GM12878 (cell line): ENCODE results near the gene C20orf202. TPM values are rescaled to one million over a fixed set of nuclear protein-coding genes. Genes with fewer than 3 reads are reported as not detected.

Experiments
- ATAC-seq: fragments of 200-7000 bp; cut with Tn5 transposase; 3 replicates; pipeline ENCODE4 v1.9.1; 2020; ENCODE audit warnings: mild to moderate bottlenecking, moderate library complexity
- BruUV-seq: library from RNA; stranded (reverse); fragments of 400-500 nt; replicated peaks from 2 replicates; lab custom pipeline; 2021; lab: Mats Ljungman, UMichigan
- CTCF ChIA-PET: fragments of 300-600 bp; sonication (Branson Sonifier 250); formaldehyde crosslinking; extraction: SDS; loops from one replicate; lab custom pipeline; 2021; ENCODE audit warnings: inconsistent platforms; lab: Yijun Ruan, JAX
- POLR2A ChIA-PET: fragments of 350-600 bp; formaldehyde crosslinking; extraction: SDS; loops from one replicate; lab custom pipeline; 2021; ENCODE audit warnings: inconsistent platforms; lab: Charles Lee
- RAD21 ChIA-PET: fragments of 300-600 bp; sonication (Branson Sonifier 250); formaldehyde crosslinking; loops from one replicate; lab custom pipeline; 2023; ENCODE audit warnings: antibody characterized with exemption; ENCODE audit not compliant: unreplicated experiment; lab: Charles Lee
- SMC1A ChIA-PET: fragments of 300-600 bp; sonication (Branson Sonifier 250); formaldehyde crosslinking; loops from one replicate; lab custom pipeline; 2023; ENCODE audit not compliant: unreplicated experiment, uncharacterized antibody; lab: Charles Lee
- DNase-seq: peaks from one replicate; pipeline ENCODE4 v3.0.0-alpha.2; 2011; ENCODE audit warnings: low read depth, low spot score
- FAIRE-seq: peaks from 3 replicates; lab custom pipeline; 2011; peaks lifted over from hg19 to GRCh38; lab: Jason Lieb, UNC
- H2AFZ ChIP-seq: 2 replicates; pipeline ENCODE4 v1.6.0; 2011; ENCODE audit warnings: low read depth, low read length, control low read depth; ENCODE audit not compliant: control insufficient read depth
- H3K27ac ChIP-seq: 2 replicates; pipeline ENCODE4 v1.5.1; 2011; ENCODE audit warnings: control low read depth; ENCODE audit not compliant: control insufficient read depth, insufficient read depth
- H3K27me3 ChIP-seq, 2 experiments: replicated peaks in 1 of 2; 2 replicates each; pipeline versions ENCODE4 v1.6.0 to v1.6.1; 2011; ENCODE audit warnings: low read length in 1 of 2; ENCODE audit not compliant: control insufficient read depth in 2 of 2, insufficient read depth in 2 of 2
- H3K36me3 ChIP-seq, 2 experiments: 2 replicates each; pipeline ENCODE4 v1.5.1; 2011; ENCODE audit warnings: low read length in 1 of 2; ENCODE audit not compliant: control insufficient read depth in 2 of 2, insufficient read depth in 2 of 2
- H3K4me1 ChIP-seq: 2 replicates; pipeline ENCODE4 v1.6.1; 2011; ENCODE audit warnings: mild to moderate bottlenecking, low read length, moderate library complexity, mixed read lengths; ENCODE audit not compliant: control insufficient read depth, insufficient read depth
- H3K4me2 ChIP-seq: 2 replicates; pipeline ENCODE4 v1.6.0; 2011; ENCODE audit warnings: control low read depth; ENCODE audit not compliant: control insufficient read depth, insufficient read depth
- H3K4me3 ChIP-seq: fragments of 200-600 bp; sonication (generic); 2 replicates; pipeline ENCODE4 v1.5.1; 2016
- H3K79me2 ChIP-seq: 2 replicates; pipeline ENCODE4 v1.6.0; 2011; ENCODE audit warnings: low read length; ENCODE audit not compliant: control insufficient read depth, insufficient read depth
- H3K9ac ChIP-seq: 2 replicates; pipeline ENCODE4 v1.8.0; 2011; ENCODE audit warnings: low read length, control low read depth, mixed read lengths; ENCODE audit not compliant: control insufficient read depth, insufficient read depth
- H3K9me3 ChIP-seq: replicated peaks from 3 replicates; pipeline ENCODE4 v1.5.1; 2011; ENCODE audit warnings: mild to moderate bottlenecking, low read length; ENCODE audit not compliant: control insufficient read depth, insufficient read depth
- H4K20me1 ChIP-seq: 2 replicates; pipeline ENCODE4 v1.6.0; 2011; ENCODE audit not compliant: control insufficient read depth, insufficient read depth
- EP300 ChIP-seq, 2 experiments: fragments of 150-350 bp in 1 of 2; IDR thresholded peaks; 2 replicates each; pipeline ENCODE4 v1.6.1; 2011 to 2012; ENCODE audit warnings: low read depth in 2 of 2, low read length in 2 of 2, borderline replicate concordance in 1 of 2, improper control_type of control experiment in 1 of 2, inconsistent platforms in 1 of 2; ENCODE audit not compliant: control insufficient read depth in 1 of 2
- EZH2 ChIP-seq: IDR thresholded peaks from 2 replicates; pipeline ENCODE4 v1.6.1; 2012; ENCODE audit warnings: low read depth, mild to moderate bottlenecking, control low read depth, inconsistent platforms, low read length, borderline replicate concordance; ENCODE audit not compliant: control insufficient read depth
- LARP7 ChIP-seq: fragments of 450-650 bp; IDR thresholded peaks from 2 replicates; pipeline ENCODE4 v1.6.1; 2017; ENCODE audit warnings: mild to moderate bottlenecking
- MEF2A ChIP-seq: IDR thresholded peaks from 2 replicates; pipeline ENCODE4 v1.6.1; 2011; ENCODE audit warnings: low read depth, mild to moderate bottlenecking, low read length, moderate library complexity; ENCODE audit not compliant: insufficient read depth
- RB1 ChIP-seq: fragments of 450-650 bp; formaldehyde crosslinking; IDR thresholded peaks from 2 replicates; pipeline ENCODE4 v1.6.1; 2017; ENCODE audit warnings: mild to moderate bottlenecking, borderline replicate concordance
- RUNX3 ChIP-seq: IDR thresholded peaks from 2 replicates; pipeline ENCODE4 v1.6.1; 2012; ENCODE audit warnings: low read length, inconsistent platforms
- SMAD5 ChIP-seq: IDR thresholded peaks from 2 replicates; pipeline ENCODE4 v1.6.1; 2016; ENCODE audit warnings: antibody characterized with exemption, low read depth
- SUPT20H ChIP-seq: IDR thresholded peaks from 2 replicates; pipeline ENCODE4 v1.6.1; 2011; ENCODE audit warnings: low read depth, mild to moderate bottlenecking, low read length, moderate library complexity, borderline replicate concordance; ENCODE audit not compliant: control insufficient read depth
- TBL1XR1 ChIP-seq: IDR thresholded peaks from 2 replicates; pipeline ENCODE4 v1.6.1; 2012; ENCODE audit warnings: low read depth, low read length, improper control_type of control experiment
- YBX1 ChIP-seq: fragments of 450-650 bp; IDR thresholded peaks from 2 replicates; pipeline ENCODE4 v1.6.1; 2016; ENCODE audit warnings: antibody characterized with exemption
- ZNF24 ChIP-seq: fragments of 450-650 bp; IDR thresholded peaks from 2 replicates; pipeline ENCODE4 v1.6.1; 2017; ENCODE audit warnings: antibody characterized with exemption, mild to moderate bottlenecking
- ZNF622 ChIP-seq: fragments of 450-650 bp; IDR thresholded peaks from 2 replicates; pipeline ENCODE4 v1.6.1; 2017; ENCODE audit warnings: mild to moderate bottlenecking, inconsistent platforms
- WGBS: methylation state at CpG from one replicate; pipeline ENCODE4 v1.1.6; 2016; ENCODE audit warnings: low lambda C conversion rate; ENCODE audit not compliant: insufficient replicate concordance, insufficient coverage; ENCODE audit errors: missing lambda C conversion rate; 5-methylcytosine and 5-hydroxymethylcytosine counted together
- in situ Hi-C: fragments of 300-500 bp; cut with MboI; formaldehyde crosslinking; loops from 9 replicates; pipeline ENCODE4 v1.14.3; 2018; ENCODE audit warnings: mixed read lengths
- intact Hi-C: fragments of 100-400 bp; cut with micrococcal nuclease; formaldehyde crosslinking; loops from one replicate; pipeline ENCODE4 v1.14.2; 2022; ENCODE audit not compliant: unreplicated experiment
- polyA plus RNA-seq, 11 experiments: library from polyadenylated mRNA; depleted of rRNA in 4 of 11; unstranded in 6 of 11; stranded (reverse) in 5 of 11; fragments of >200 nt; fragmentation: Nextera tagmentation in 4 of 11; fragmentation: Illumina TruSeq in 1 of 11; extraction: Ambion mirVana in 4 of 11; extraction: Trizol in 1 of 11; gene quantifications; 1 replicate in 1 of 11; 2 replicates in 10 of 11; pipeline versions ENCODE4 v1.2.1 to v1.2.3, GENCODE V29; 2011 to 2016; ENCODE audit warnings: inconsistent platforms in 2 of 11, missing spikeins in 2 of 11, low read depth in 1 of 11
- total RNA-seq, 4 experiments: library from RNA; depleted of rRNA in 3 of 4; stranded (reverse); fragments of >200 nt in 3 of 4; fragmentation: Illumina TruSeq in 1 of 4; extraction: Trizol in 1 of 4; gene quantifications; 2 replicates each; pipeline versions ENCODE4 v1.2.1 to v1.2.3, GENCODE V29; 2013 to 2021
- TF ChIP-seq, protein P1 (sequence below): IDR thresholded peaks from 2 replicates; pipeline ENCODE4 v1.6.1; 2011; ENCODE audit warnings: low read depth, mild to moderate bottlenecking, low read length, moderate library complexity, borderline replicate concordance; ENCODE audit errors: extremely low read depth

Gene C20orf202
- total and polyA plus RNA-seq, 10 of the 15 experiments (the other 5 are each of a cell fraction or from before 2014, with no cell fraction given): 0.04 TPM; not detected in 8

DNA sequence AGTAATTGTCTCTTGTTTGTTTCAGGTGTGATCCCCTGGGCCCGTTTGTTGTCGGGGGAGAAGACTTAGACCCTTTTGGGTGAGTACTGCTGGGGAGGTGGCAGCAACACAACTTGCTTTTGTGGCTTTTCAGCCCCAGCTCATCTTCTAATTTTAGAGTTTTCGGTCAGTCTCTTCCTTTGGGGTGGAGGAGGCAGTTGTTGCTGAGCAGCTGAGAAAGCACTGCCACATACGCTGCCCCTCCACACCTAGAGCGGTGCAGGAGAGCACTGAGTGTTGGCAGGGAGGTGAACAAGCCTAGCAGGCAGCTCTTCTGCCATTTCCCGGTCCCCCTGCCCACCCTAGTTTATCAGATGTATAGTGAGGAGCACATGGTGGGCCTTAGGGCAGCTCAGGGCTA lies 40.1 kb upstream of the C20orf202 start:
- ChIA-PET SMC1A (interaction anchor here (0.7 to 1.5 kb wide), 2 partner anchors 9 to 13 kb away, joined by 3 to 4 read pairs; no protein-coding TSS in a partner anchor), POLR2A (no interaction called here), RAD21 (no interaction called here), CTCF (no interaction called here)
- Histone ChIP-seq H3K36me3 (peaks cover 21 to 44% of the 10 kb centered on the region in 2 experiments), H4K20me1 (no peaks in the 10 kb centered on the region), H3K27me3 (no peaks in the 10 kb centered on the region), H3K4me2 (peak overlapping the region; percentile 26; the same call in 1 of the 2 replicates), H2AFZ (no peak overlapping the region), H3K9ac (no peak overlapping the region), H3K4me1 (peaks cover 7% of the 10 kb centered on the region; the same call in 1 of the 2 replicates), H3K79me2 (no peaks in the 10 kb centered on the region), H3K27ac (0 out of 2 replicates have a peak overlapping the region, but pooled peaks have one; percentile 18), H3K4me3 (no peak overlapping the region), H3K9me3 (no peaks in the 10 kb centered on the region)
- intact Hi-C loops: no loop called here
- no TSS peak for BruUV-seq
- DNase-seq (no peak), FAIRE-seq (no peak), ATAC-seq (peak; percentile 55)
- 35% methylated on average over 6 of the region's 6 CpGs for WGBS
- in situ Hi-C loops: no loop called here
- TF ChIP-seq SUPT20H (no peak), RUNX3 (peak; percentile 56), ZNF622 (no peak), ZNF24 (no peak), RB1 (no peak), MEF2A (0 out of 2 replicates have a peak, but pooled peaks have one; percentile 9), EP300 (IDR thresholded peaks at IDR 0.05; ENCODE audit: borderline replicate concordance in 1 of 2, control insufficient read depth in 1 of 2, low read depth in 2 of 2, low read length in 2 of 2) (no peak), TBL1XR1 (no peak), SMAD5 (no peak), YBX1 (no peak), EZH2 (no peak), LARP7 (no peak)
- TF ChIP-seq, protein P1, sequence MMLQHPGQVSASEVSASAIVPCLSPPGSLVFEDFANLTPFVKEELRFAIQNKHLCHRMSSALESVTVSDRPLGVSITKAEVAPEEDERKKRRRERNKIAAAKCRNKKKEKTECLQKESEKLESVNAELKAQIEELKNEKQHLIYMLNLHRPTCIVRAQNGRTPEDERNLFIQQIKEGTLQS: no peak
